ENCODE measurements around the gene MTMR4.

Gene MTMR4

GRCh38 chr17:58531122-58531521, 16.7 kb upstream of the MTMR4 start:
- no peak; the same call in 2 of the 3 replicates for ATAC-seq
- TF ChIP-seq, protein P1, sequence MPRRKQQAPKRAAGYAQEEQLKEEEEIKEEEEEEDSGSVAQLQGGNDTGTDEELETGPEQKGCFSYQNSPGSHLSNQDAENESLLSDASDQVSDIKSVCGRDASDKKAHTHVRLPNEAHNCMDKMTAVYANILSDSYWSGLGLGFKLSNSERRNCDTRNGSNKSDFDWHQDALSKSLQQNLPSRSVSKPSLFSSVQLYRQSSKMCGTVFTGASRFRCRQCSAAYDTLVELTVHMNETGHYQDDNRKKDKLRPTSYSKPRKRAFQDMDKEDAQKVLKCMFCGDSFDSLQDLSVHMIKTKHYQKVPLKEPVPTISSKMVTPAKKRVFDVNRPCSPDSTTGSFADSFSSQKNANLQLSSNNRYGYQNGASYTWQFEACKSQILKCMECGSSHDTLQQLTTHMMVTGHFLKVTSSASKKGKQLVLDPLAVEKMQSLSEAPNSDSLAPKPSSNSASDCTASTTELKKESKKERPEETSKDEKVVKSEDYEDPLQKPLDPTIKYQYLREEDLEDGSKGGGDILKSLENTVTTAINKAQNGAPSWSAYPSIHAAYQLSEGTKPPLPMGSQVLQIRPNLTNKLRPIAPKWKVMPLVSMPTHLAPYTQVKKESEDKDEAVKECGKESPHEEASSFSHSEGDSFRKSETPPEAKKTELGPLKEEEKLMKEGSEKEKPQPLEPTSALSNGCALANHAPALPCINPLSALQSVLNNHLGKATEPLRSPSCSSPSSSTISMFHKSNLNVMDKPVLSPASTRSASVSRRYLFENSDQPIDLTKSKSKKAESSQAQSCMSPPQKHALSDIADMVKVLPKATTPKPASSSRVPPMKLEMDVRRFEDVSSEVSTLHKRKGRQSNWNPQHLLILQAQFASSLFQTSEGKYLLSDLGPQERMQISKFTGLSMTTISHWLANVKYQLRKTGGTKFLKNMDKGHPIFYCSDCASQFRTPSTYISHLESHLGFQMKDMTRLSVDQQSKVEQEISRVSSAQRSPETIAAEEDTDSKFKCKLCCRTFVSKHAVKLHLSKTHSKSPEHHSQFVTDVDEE (CRISPR knock-in tag; IDR thresholded peaks at IDR 0.05), result no peak
- no peak for TF ChIP-seq TCF4 (CRISPR knock-in tag; IDR thresholded peaks at IDR 0.05; ENCODE audit: borderline replicate concordance)
- no peak for TF ChIP-seq GLIS3 (CRISPR knock-in tag; IDR thresholded peaks at IDR 0.05)
- TF ChIP-seq ZNF8 (CRISPR knock-in tag; IDR thresholded peaks at IDR 0.05), result no peak
- no peak for TF ChIP-seq ISL1 (CRISPR knock-in tag; IDR thresholded peaks at IDR 0.05)
- no peak for TF ChIP-seq ZNF565 (CRISPR knock-in tag; conservative IDR thresholded peaks at IDR 0.05; ENCODE audit: low read depth)
- TF ChIP-seq PPARA (CRISPR knock-in tag; IDR thresholded peaks at IDR 0.05; ENCODE audit: borderline replicate concordance), result no peak
- no peak for TF ChIP-seq ZC3H10 (CRISPR knock-in tag; IDR thresholded peaks at IDR 0.05)
- TF ChIP-seq OSR1 (CRISPR knock-in tag; IDR thresholded peaks at IDR 0.05), result no peak
- no peak for TF ChIP-seq TOX (CRISPR knock-in tag; IDR thresholded peaks at IDR 0.05; ENCODE audit: borderline replicate concordance)
- no peak for TF ChIP-seq CREB5 (CRISPR knock-in tag; IDR thresholded peaks at IDR 0.05; ENCODE audit: low read depth)
- TF ChIP-seq, protein P2, sequence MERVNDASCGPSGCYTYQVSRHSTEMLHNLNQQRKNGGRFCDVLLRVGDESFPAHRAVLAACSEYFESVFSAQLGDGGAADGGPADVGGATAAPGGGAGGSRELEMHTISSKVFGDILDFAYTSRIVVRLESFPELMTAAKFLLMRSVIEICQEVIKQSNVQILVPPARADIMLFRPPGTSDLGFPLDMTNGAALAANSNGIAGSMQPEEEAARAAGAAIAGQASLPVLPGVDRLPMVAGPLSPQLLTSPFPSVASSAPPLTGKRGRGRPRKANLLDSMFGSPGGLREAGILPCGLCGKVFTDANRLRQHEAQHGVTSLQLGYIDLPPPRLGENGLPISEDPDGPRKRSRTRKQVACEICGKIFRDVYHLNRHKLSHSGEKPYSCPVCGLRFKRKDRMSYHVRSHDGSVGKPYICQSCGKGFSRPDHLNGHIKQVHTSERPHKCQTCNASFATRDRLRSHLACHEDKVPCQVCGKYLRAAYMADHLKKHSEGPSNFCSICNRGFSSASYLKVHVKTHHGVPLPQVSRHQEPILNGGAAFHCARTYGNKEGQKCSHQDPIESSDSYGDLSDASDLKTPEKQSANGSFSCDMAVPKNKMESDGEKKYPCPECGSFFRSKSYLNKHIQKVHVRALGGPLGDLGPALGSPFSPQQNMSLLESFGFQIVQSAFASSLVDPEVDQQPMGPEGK (CRISPR knock-in tag; IDR thresholded peaks at IDR 0.05; ENCODE audit: borderline replicate concordance), result no peak
- no peak for TF ChIP-seq ZFP3 (CRISPR knock-in tag; IDR thresholded peaks at IDR 0.05)
- no peak for TF ChIP-seq POU6F1 (CRISPR knock-in tag; IDR thresholded peaks at IDR 0.05; ENCODE audit: borderline replicate concordance, low read depth)
- TF ChIP-seq SNAI2 (CRISPR knock-in tag; IDR thresholded peaks at IDR 0.05), result no peak
- no peak for TF ChIP-seq ZNF70 (CRISPR knock-in tag; IDR thresholded peaks at IDR 0.05)

GRCh38 chr17:58530655-58531054, 16.2 kb upstream of the MTMR4 start:
- ATAC-seq, result no peak
- no peak for TF ChIP-seq TOX (CRISPR knock-in tag; IDR thresholded peaks at IDR 0.05; ENCODE audit: borderline replicate concordance)
- TF ChIP-seq, protein P2 (CRISPR knock-in tag; IDR thresholded peaks at IDR 0.05; ENCODE audit: borderline replicate concordance), result no peak
- TF ChIP-seq CREB5 (CRISPR knock-in tag; IDR thresholded peaks at IDR 0.05; ENCODE audit: low read depth), result no peak
- TF ChIP-seq ISL1 (CRISPR knock-in tag; IDR thresholded peaks at IDR 0.05), result no peak
- TF ChIP-seq ZFP30 (CRISPR knock-in tag; IDR thresholded peaks at IDR 0.05), result no peak

GRCh38 chr17:58529275-58529674, 14.8 kb upstream of the MTMR4 start:
- no peak for ATAC-seq
- TF ChIP-seq BACH2 (CRISPR knock-in tag; IDR thresholded peaks at IDR 0.05; ENCODE audit: borderline replicate concordance) (no peak), TOX (CRISPR knock-in tag; IDR thresholded peaks at IDR 0.05; ENCODE audit: borderline replicate concordance) (no peak), SNAI2 (CRISPR knock-in tag; IDR thresholded peaks at IDR 0.05) (no peak), ZNF565 (CRISPR knock-in tag; conservative IDR thresholded peaks at IDR 0.05; ENCODE audit: low read depth) (no peak), ZC3H10 (CRISPR knock-in tag; IDR thresholded peaks at IDR 0.05) (no peak), CREB5 (CRISPR knock-in tag; IDR thresholded peaks at IDR 0.05; ENCODE audit: low read depth) (no peak), CSDC2 (CRISPR knock-in tag; IDR thresholded peaks at IDR 0.05) (no peak), ZNF8 (CRISPR knock-in tag; IDR thresholded peaks at IDR 0.05) (no peak), TCF4 (CRISPR knock-in tag; IDR thresholded peaks at IDR 0.05; ENCODE audit: borderline replicate concordance) (no peak), ARNTL (CRISPR knock-in tag; IDR thresholded peaks at IDR 0.05; ENCODE audit: borderline replicate concordance, low read depth) (no peak), GLIS3 (CRISPR knock-in tag; IDR thresholded peaks at IDR 0.05) (no peak)
